Gastrocnemius medialis (tissue), 4 donors: ENCODE data around the gene DAZAP2. TPM values are rescaled to one million over a fixed set of nuclear protein-coding genes. Genes with fewer than 3 reads are reported as not detected.

Experiments used
- ATAC-seq, 2 donors: fragments of 150-250 bp; one replicate each; pipeline ENCODE4 v1.9.1; 2016
- DNase-seq, 2 donors: peaks; one replicate each; pipeline ENCODE4 v3.0.0-alpha.2; 2019
- H3K27ac ChIP-seq, 4 donors: fragments of 200-600 bp; sonication (generic); 1 replicate in 1 of 4; 2 replicates in 3 of 4; pipeline ENCODE4 v1.5.1; 2016 to 2018; ENCODE audit warnings: mild to moderate bottlenecking in 2 of 4, moderate library complexity in 1 of 4
- H3K27me3 ChIP-seq, 3 donors: fragments of 200-600 bp; sonication (generic) in 2 of 3; 1 replicate in 1 of 3; 2 replicates in 2 of 3; pipeline versions ENCODE4 v1.5.1 to v1.6.0; 2016 to 2019; ENCODE audit warnings: mild to moderate bottlenecking in 1 of 3, moderate library complexity in 1 of 3
- H3K36me3 ChIP-seq, 2 donors: fragments of 200-600 bp; sonication (generic) in 1 of 2; one replicate each; pipeline ENCODE4 v1.5.1; 2017 to 2018
- H3K4me1 ChIP-seq, 2 donors: fragments of 200-600 bp; sonication (generic) in 1 of 2; one replicate each; pipeline ENCODE4 v1.5.1; 2016 to 2017; ENCODE audit warnings: mild to moderate bottlenecking in 2 of 2
- H3K4me3 ChIP-seq, 4 donors: fragments of 200-600 bp; sonication (generic) in 3 of 4; 1 replicate in 1 of 4; 2 replicates in 3 of 4; pipeline ENCODE4 v1.5.1; 2016 to 2019; ENCODE audit warnings: mild to moderate bottlenecking in 2 of 4
- H3K9me3 ChIP-seq, 3 donors: fragments of 200-600 bp; sonication (generic) in 2 of 3; 1 replicate in 1 of 3; 2 replicates in 2 of 3; pipeline ENCODE4 v1.5.1; 2016 to 2019
- POLR2A ChIP-seq, 2 donors: fragments of 450-650 bp; IDR thresholded peaks; one replicate each; pipeline ENCODE4 v1.6.1; 2017; ENCODE audit warnings: antibody characterized with exemption in 2 of 2, mild to moderate bottlenecking in 2 of 2, moderate library complexity in 2 of 2
- in situ Hi-C, 4 donors: fragments of 200-750 bp; cut with MboI; loops; one replicate each; pipeline versions ENCODE4 v1.15.0 to v1.8.0; 2017; ENCODE audit warnings: low sequenced_read_pairs in 4 of 4
- intact Hi-C: fragments of 100-400 bp; cut with DNase I; formaldehyde crosslinking; loops from one replicate; pipeline ENCODE4 v1.15.1; 2023; ENCODE audit warnings: low total_unique reads
- total RNA-seq, 4 donors: library from RNA; depleted of rRNA; stranded (reverse); fragments of >200 nt; gene quantifications; one replicate each; pipeline versions ENCODE4 v1.1.0 to v1.2.3, GENCODE V29; 2016
- TF ChIP-seq, protein P1 (sequence below), 5 experiments: fragments of 450-650 bp in 3 of 5; fragments of 200-600 bp in 2 of 5; sonication (generic) in 2 of 5; IDR thresholded peaks in 4 of 5; conservative IDR thresholded peaks in 1 of 5; 1 replicate in 4 of 5; 2 replicates in 1 of 5; pipeline ENCODE4 v1.5.1; 2016 to 2019; ENCODE audit warnings: antibody characterized with exemption in 5 of 5, mild to moderate bottlenecking in 3 of 5, moderate library complexity in 3 of 5

DAZAP2 gene
- total RNA-seq, 4 donors from 2014 or later = 204 to 274 (median 246) TPM

DNA sequence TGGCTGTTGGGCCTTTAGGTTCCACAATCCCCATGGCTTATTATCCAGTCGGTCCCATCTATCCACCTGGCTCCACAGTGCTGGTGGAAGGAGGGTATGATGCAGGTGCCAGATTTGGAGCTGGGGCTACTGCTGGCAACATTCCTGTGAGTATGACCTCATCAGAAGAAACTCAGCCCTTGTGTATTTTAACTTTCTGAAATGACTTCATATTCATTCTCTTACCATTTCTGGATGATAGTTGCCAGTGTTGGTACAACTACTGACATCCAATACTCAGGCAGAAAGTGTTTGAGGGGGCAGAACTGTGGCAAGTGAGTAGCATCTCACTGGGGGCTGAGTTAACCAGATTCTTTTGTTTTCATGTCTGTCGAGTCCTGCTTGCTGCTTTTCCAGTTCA is 2.3 kb downstream of the DAZAP2 start:
- H3K4me1 ChIP-seq = peaks cover 21 to 26% of the 10 kb centered on the region in 2 donors
- intact Hi-C loops (no loop called here), in situ Hi-C loops (no loop called here)
- TF ChIP-seq, protein P1, sequence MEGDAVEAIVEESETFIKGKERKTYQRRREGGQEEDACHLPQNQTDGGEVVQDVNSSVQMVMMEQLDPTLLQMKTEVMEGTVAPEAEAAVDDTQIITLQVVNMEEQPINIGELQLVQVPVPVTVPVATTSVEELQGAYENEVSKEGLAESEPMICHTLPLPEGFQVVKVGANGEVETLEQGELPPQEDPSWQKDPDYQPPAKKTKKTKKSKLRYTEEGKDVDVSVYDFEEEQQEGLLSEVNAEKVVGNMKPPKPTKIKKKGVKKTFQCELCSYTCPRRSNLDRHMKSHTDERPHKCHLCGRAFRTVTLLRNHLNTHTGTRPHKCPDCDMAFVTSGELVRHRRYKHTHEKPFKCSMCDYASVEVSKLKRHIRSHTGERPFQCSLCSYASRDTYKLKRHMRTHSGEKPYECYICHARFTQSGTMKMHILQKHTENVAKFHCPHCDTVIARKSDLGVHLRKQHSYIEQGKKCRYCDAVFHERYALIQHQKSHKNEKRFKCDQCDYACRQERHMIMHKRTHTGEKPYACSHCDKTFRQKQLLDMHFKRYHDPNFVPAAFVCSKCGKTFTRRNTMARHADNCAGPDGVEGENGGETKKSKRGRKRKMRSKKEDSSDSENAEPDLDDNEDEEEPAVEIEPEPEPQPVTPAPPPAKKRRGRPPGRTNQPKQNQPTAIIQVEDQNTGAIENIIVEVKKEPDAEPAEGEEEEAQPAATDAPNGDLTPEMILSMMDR (IDR thresholded peaks at IDR 0.05 in 4 of 5, conservative IDR thresholded peaks at IDR 0.05 in 1 of 5) = no peak
- TF ChIP-seq POLR2A (IDR thresholded peaks at IDR 0.05) = no peak
- no peak overlapping the region for H3K4me3 ChIP-seq
- no peak overlapping the region for H3K27ac ChIP-seq
- DNase-seq = no peak
- ATAC-seq = no peak
- no peaks in the 10 kb centered on the region for H3K27me3 ChIP-seq
- no peaks in the 10 kb centered on the region for H3K9me3 ChIP-seq
- peaks cover 0 to 31% of the 10 kb centered on the region in 2 donors for H3K36me3 ChIP-seq

DNA sequence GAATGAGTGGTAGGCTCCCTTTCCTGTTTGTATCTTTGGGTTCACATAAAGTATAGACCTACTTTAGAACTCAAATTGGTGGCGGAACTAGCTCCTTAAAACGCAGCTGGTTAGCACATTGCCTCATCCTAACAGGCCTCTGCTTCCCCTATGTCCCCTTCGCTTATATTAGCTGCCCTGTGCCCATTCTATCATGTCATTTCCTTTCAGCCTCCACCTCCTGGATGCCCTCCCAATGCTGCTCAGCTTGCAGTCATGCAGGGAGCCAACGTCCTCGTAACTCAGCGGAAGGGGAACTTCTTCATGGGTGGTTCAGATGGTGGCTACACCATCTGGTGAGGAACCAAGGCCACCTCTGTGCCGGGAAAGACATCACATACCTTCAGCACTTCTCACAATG is 3.5 kb downstream of the DAZAP2 start:
- H3K4me3 ChIP-seq = no peak overlapping the region
- no peak for TF ChIP-seq POLR2A (IDR thresholded peaks at IDR 0.05)
- TF ChIP-seq, protein P1 (IDR thresholded peaks at IDR 0.05 in 4 of 5, conservative IDR thresholded peaks at IDR 0.05 in 1 of 5) = no peak
- ATAC-seq = no peak
- no peaks in the 10 kb centered on the region for H3K9me3 ChIP-seq
- H3K4me1 ChIP-seq = peaks cover 26 to 31% of the 10 kb centered on the region in 2 donors
- DNase-seq = peak in 1 of 2 donors; percentile 33
- H3K27me3 ChIP-seq = no peaks in the 10 kb centered on the region
- H3K27ac ChIP-seq = no peak overlapping the region
- H3K36me3 ChIP-seq = peaks cover 0 to 31% of the 10 kb centered on the region in 2 donors
- in situ Hi-C loops (no loop called here), intact Hi-C loops (no loop called here)

DNA sequence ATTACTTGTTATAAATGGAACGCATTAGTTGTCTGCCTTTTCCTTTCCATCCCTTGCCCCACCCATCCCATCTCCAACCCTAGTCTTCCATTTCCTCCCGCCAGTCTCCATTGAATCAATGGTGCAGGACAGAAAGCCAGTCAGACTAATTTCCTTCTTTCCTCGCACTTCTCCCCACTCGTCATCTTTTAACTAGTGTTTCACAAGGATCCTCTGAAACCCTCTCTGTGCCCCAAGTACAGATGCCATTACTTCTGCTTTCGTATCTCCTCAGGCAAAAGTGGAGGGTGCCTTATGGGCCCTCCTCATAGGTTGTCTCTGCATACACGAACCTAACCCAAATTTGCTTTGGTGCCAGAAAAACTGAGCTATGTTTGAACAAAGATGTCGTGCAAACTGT is 4.2 kb downstream of the DAZAP2 start:
- in situ Hi-C loops (no loop called here), intact Hi-C loops (no loop called here)
- H3K36me3 ChIP-seq = peaks cover 0 to 31% of the 10 kb centered on the region in 2 donors
- H3K4me1 ChIP-seq = peaks cover 33 to 35% of the 10 kb centered on the region in 2 donors
- H3K9me3 ChIP-seq = no peaks in the 10 kb centered on the region
- H3K27me3 ChIP-seq = no peaks in the 10 kb centered on the region
- no peak overlapping the region for H3K27ac ChIP-seq
- H3K4me3 ChIP-seq = no peak overlapping the region
- TF ChIP-seq POLR2A (IDR thresholded peaks at IDR 0.05) = no peak
- TF ChIP-seq, protein P1 (IDR thresholded peaks at IDR 0.05 in 4 of 5, conservative IDR thresholded peaks at IDR 0.05 in 1 of 5) = no peak
- ATAC-seq = no peak
- DNase-seq = no peak

DNA sequence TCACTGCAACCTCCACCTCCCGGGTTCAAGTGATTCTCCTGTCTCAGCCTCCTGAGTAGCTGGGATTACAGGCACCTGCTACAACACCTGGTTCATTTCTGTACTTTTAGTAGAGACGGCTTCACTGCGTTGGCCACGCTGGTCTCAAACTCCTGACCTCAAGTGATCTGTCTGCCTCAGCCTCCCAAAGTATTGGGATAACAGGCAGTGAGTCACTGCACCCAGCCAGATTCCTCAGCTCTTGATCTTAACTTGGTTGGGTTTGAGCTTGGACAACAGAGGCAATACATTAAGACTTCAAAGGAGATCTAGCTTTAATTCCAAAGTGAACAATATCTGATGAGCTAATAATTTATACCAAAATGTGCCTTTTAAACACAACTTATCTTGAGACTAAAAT is 5.6 kb downstream of the DAZAP2 start:
- TF ChIP-seq, protein P1 (IDR thresholded peaks at IDR 0.05 in 4 of 5, conservative IDR thresholded peaks at IDR 0.05 in 1 of 5) = no peak
- no peak for TF ChIP-seq POLR2A (IDR thresholded peaks at IDR 0.05)
- in situ Hi-C loops (no loop called here), intact Hi-C loops (no loop called here)
- Histone ChIP-seq H3K4me1 (peaks cover 30% of the 10 kb centered on the region in 2 donors), H3K4me3 (no peak overlapping the region), H3K36me3 (peaks cover 0 to 31% of the 10 kb centered on the region in 2 donors), H3K9me3 (no peaks in the 10 kb centered on the region), H3K27ac (no peak overlapping the region), H3K27me3 (no peaks in the 10 kb centered on the region)
- ATAC-seq (no peak), DNase-seq (no peak)
